T-helper 2 cell (primary cell): Measurements from ENCODE around the gene THSD4.
"Not testable (repeated sequence)": the region's sequence is repeated elsewhere in the genome, so short reads cannot be mapped to it uniquely, and the experiment has no call there.

Experiments
- DNase-seq, 5 experiments: peaks; one replicate each; pipeline versions ENCODE4 v3.0.0 to v3.0.0-alpha.2; 2012 to 2022

THSD4 gene

DNA sequence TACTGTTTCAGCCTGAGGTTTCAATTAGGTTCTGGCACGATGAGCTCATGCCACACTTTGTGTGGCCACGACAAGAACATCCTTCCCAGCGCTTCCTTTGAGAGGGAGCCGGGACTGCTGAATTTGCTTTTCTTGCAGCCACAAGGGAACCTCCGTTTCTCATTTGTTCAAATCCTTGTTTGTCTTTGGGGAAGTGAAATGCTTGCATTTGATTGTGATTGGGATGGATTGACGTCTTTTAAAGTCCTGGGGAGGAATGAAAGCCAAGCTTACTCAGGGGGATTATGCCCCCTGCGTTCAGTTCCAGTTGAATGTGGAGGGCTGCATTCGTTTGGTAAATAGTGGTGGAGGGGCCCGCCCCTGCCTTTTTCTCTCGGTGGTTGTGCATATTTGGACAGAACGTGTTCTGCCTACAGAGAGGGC lies 277.6 kb downstream of the THSD4 start:
- DNase-seq, result no peak

GRCh38 chr15:71393383-71393782 lies 278.1 kb downstream of the THSD4 start:
- DNase-seq, result no peak

DNA sequence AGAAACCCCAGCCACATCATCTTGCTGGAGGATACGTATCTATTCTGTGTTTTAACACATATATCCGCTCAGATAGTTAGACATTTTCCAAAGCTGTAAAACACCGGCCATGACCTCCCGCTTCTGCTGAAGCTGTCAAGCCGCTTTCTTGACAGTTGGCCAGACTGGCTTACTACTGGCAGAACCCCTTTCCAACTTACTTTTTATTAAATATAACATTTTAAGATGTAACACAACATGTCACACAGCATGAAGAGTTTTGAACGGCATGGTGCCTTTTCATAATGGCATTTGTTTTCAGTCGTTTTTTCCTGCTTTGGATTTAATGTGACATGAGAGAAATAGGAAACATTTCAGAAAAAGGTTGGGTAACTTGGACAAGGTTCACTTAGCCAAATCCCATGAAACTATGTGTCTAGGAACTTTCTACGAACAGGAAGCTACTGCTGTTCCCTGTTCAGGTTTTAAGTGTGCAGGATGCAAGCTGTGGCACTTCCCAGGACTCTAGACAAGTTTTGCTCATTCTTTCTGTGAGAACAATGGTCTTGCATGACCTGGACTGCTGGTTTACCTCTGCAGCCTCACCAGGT lies 281.4 kb downstream of the THSD4 start:
- no peak for DNase-seq

DNA sequence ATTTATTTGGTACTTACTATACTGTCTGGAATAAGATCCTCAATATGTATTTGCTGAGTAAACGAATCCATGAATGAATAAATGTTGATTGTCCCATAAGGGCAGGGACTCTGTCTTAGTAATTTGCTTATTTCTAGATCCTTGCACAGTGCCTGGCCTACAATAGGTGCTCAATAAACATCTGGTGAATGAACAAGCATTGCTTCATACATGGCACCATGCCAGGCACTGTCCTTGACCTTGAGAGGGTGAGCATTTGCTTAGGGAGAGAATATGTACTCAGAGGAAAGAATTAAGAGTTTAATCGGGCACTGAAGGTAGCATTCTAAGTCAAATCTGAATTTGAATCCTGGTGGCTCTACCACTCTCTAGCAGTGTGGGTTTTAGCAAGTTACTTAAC lies 282.1 kb downstream of the THSD4 start:
- no peak for DNase-seq

DNA sequence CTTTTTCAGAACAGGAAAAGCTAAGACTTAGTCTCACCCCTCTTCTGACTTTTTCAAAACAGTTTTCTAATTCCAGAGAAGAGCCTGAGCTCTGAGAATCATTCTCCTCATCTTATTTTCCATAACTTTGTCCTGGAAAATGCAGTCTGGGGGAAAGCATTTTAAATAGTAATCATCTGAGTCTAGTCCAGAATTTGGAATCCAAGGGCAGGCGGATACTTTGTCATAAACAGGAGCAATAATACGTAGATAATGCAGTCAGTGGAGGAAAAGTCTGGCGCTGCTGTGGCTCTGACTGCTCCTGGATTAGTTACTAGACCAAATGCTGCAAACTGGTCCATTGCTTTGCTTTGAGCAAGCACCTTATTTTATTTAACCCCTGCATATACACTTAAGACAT lies 285.0 kb downstream of the THSD4 start:
- DNase-seq, result no peak

DNA sequence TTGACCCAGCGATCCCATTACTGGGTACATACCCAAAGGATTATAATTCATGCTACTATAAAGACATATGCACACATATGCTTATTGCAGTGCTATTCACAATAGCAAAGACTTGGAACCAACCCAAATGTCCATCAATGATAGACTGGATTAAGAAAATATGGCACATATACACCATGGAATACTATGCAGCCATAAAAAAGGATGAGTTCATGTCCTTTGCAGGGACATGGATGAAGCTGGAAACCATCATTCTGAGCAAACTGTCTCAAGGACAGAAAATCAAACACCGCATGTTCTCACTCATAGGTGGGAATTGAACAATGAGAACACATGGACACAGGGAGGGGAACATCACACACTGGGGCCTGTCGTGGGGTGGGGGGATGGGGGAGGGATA lies 286.5 kb downstream of the THSD4 start:
- DNase-seq, result not testable (repeated sequence)

- DNase-seq, result no peak
Observed at GRCh38 chr15:71409541-71409940, 294.3 kb downstream of the THSD4 start.

DNA sequence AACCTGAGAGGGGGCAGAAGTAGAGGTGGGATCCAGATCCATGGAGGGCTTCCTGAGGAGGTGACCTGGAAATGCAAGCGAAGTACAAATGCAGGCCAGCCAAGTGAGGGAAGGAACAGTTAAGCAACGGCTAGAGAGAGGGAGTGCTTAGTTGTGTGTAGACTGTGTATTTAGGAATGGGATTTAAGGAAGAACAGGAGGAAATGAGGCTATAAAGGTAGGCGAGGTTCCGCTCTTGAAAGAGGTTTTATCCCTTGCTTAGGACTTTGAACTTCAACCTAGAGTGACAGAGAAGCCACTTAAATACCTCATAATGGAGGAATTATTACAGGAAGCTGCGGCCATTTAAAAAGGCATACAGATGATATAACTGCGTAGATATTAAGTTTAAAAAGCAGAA lies 295.1 kb downstream of the THSD4 start:
- DNase-seq, result no peak

DNA sequence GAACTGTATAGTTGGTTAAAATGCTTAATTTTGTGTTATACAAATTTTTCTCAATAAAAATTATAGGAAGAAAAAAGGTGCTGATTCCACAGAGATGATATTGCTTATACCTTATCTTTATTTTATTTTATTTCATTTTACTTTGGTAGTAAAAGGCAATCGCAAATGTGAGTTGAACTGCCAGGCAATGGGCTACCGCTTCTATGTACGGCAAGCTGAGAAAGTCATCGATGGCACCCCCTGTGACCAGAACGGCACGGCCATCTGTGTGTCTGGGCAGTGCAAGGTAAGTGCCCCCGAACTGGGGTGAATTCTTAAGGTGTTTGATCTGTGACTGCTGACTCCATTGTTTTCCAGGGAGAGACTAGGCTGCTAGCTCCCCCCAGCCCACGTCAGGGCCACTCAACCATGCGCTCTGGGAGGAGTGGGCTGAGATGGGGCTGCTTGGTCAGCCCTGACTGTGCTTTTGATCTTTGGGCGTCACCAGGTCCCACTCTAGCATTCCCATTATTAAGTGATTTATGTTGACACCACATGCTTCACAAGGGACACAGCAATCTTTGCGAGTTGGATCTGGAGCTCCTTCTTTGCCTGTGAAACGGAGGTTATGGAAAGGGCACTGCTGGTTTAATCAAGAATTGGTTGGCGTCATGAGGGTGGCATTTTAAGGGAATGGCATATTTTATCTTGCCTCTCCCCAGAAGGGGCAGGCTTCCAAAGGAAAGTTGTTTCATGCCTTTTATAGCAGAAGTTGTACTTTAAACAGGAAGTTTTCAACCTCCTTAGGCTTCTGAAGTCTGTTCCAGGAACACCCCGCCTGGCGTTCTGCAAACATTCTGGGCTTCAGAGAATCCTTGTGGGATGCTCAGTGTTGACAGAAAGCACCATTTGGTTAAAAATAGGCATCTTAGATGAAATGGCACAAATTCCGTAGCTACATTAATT lies 296.5 kb downstream of the THSD4 start:
- DNase-seq, result no peak

- DNase-seq, result no peak
Observed at GRCh38 chr15:71413419-71413818, 298.1 kb downstream of the THSD4 start.

DNA sequence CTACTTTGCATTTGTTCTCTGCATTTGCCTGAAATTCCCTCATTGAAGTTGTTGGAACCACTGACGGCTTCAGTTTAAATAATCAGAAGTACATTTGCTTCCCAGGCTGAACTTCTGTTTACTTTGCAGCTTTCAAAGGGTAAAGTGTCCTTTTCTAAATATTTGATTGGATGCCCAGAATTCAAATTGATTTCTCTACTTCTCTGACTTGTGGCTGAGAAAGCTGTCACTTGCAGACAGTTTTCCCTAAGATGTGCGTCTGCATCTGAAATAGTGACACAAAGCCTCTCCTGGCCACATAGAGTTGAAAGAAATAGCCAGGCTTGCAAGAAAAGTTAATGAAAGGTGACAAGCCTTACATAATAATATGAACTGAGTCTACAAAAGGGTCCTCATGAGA lies 299.6 kb downstream of the THSD4 start:
- DNase-seq, result no peak

DNA sequence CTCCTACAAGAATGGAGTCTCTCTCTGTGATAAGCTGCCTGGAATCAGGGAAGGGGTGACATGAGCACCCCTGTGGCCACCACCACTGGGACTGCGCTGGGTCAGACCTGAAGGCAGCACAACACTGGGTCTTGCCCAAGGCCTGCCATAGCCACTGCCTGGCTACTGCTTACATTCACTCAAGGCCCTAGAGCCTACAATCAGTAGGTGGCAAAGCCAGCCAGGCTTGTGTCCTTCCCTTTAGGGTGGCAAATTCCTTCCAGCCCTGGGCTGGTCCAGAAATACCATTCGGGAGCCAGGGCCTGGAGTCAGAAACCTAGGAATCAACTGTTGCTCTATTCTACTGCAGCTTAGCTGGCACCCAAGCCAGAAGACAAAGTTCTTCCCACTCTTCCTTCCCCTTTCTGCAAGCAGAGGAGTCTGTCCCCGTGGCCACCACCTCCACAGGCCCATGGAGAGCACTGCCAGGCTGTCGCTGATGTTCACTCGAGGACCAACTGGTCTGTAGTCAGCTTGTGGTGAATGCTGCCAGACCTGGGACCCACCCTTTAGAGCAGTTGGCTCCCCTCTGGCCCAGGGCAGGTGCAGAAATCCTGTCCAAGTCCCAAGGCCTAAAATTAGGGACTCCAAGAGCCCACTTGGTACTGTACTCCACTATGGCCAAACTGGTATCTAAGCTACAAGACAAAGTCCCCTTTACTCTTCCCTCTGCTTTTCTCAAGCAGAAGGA lies 307.4 kb downstream of the THSD4 start:
- no peak for DNase-seq

- no peak for DNase-seq
Observed at GRCh38 chr15:71424765-71425164, 309.5 kb downstream of the THSD4 start.

DNA sequence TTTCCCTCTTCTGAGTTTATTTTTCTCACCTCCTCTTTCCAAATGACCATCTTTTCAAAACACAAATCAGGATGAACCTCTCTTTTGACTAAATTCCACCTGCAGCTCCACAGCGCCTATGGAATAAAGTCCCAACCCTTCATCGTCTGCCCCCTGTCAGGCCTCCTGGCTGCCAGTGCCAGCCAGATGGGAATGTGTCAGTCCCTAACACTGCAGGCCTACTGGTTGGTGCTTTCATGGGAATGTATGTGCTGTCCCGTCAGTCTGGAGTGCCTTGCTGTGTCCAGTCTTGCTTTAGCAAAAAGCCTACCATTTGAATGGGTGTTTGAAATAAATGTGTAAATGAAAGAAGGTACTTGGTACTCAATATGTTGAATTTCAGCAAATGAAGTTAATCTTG lies 310.1 kb downstream of the THSD4 start:
- DNase-seq, result no peak

DNA sequence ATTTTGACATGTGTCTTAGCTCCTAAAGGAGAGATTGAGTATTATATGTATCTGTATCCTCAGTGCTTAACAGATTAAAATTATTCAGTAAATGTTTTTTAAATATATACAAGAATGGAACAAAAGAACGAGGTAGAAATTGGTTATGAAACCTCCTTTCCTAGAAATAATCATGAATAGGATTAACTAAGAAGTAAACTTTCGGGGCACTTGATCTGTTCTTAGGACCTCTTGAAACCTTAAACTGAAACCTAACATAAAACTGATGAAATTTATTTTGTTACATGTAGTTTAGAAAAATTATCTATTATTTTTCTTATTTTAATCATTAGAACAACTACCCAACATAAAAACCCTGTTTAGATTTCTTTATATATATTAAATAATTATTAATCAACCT lies 311.5 kb downstream of the THSD4 start:
- DNase-seq, result no peak

DNA sequence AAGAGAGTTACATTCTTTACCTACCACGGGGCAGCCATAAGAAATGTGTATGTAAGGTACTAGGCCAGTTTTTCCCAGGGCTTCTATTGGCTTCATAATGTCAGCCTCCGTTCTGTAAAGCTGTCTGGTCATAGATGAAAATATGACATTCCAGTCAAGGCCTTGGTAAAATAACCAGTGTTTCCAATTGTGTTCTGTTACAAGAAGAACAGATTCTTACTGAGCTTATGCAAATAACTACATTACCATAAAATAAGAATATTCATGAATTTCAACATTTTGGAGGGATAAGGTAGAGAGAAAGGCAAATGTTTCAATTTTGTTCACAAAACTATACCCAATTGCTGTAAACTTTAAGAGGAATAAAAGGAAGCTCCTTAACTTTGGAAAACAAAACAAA lies 315.5 kb downstream of the THSD4 start:
- no peak for DNase-seq

DNA sequence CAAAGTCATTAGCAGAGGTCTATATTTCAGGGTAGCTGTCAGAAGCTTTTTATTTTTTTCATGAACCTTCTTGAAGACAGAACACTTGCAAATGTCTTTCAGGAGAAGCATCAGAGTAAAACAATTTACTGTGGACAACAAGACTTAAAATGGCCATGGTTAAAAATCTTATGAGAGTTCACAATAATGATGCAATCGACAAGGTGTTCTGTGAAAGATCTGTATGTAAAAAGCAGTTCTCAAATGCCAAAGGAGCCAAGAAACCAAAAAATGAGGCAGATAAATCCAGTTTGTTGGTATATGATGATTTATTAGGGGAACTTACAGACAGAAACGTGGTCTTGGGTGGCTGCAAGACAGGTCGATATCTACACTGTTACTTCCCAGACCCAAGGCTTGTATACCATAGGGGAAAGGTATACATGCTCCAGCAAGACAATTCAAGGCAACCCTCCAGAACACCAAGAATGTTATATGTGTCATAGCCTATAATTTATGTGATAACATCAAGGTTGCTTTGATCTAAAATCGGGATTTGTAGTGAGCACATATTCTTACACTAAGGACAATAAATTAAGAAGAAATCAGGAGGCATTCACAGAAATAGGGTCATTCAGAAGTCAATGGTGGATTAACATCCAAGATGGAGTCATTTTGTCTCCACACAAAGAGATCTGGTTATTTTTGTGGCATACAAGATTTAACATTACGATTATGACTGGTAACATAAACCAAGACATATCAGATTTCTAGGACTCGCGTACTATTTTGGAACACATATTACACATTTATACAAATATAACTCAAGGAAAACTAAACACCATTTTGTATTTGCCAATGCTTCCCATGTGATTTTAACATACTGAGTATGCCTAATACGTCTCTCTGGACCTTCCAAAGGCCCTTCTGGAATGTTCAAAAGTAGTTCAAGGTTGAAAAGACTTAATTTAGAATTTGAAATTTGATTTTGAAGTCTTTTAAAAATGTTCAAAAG lies 316.4 kb downstream of the THSD4 start:
- no peak for DNase-seq

DNA sequence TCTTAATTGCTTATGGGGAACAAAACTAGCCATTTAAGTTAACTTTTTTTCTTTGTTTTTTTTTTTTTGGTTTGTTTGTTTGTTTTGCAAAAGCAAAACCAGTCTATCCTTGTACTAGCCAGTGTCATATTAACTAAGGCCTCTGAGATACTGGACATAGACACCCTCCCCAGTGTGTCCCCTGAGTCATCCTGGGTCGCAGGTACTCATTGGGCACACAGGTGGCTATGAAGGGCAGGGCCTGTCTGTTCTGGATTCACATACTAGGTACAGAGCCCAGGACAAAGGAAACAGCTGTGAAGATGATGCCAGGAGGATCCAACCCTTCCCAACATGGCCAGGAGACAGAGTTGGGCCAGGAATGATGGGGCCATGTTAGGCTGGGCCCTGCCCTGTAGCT lies 318.1 kb downstream of the THSD4 start:
- no peak for DNase-seq

GRCh38 chr15:71434774-71435173 lies 319.5 kb downstream of the THSD4 start:
- DNase-seq, result no peak

- no peak for DNase-seq
Observed at GRCh38 chr15:71435552-71435951, 320.3 kb downstream of the THSD4 start.

GRCh38 chr15:71436854-71437253 lies 321.6 kb downstream of the THSD4 start:
- DNase-seq, result no peak

- DNase-seq, result no peak
Observed at GRCh38 chr15:71437404-71437803, 322.1 kb downstream of the THSD4 start.
